GM18502 (cell line): ENCODE data around the gene PTPRD.

Experiments used
- ATAC-seq: cut with Tn5 transposase; IDR thresholded peaks from one replicate; pipeline ENCODE4 v1.9.1; 2021; ENCODE audit warnings: mild to moderate bottlenecking; ENCODE audit not compliant: unreplicated experiment, poor library complexity

The PTPRD gene

GRCh38 chr9:8895861-8896224, 1717.0 kb downstream of the PTPRD start:
- ATAC-seq = no peak

- no peak for ATAC-seq
These were observed 1717.5 kb downstream of the PTPRD start for GRCh38 chr9:8895106-8895860.

GRCh38 chr9:8890695-8891094, 1722.1 kb downstream of the PTPRD start:
- ATAC-seq = no peak

GRCh38 chr9:8889100-8889499, 1723.7 kb downstream of the PTPRD start:
- no peak for ATAC-seq

- no peak for ATAC-seq
These were observed 1724.2 kb downstream of the PTPRD start for GRCh38 chr9:8888591-8888990.

- no peak for ATAC-seq
These were observed 1725.4 kb downstream of the PTPRD start for GRCh38 chr9:8887369-8887768.

GRCh38 chr9:8883321-8883720, 1729.5 kb downstream of the PTPRD start:
- ATAC-seq = no peak

- ATAC-seq = no peak
These were observed 1732.7 kb downstream of the PTPRD start for GRCh38 chr9:8880060-8880459.

GRCh38 chr9:8879284-8879683, 1733.5 kb downstream of the PTPRD start:
- ATAC-seq = no peak

GRCh38 chr9:8877753-8878494, 1734.9 kb downstream of the PTPRD start:
- ATAC-seq = no peak

GRCh38 chr9:8876303-8876702, 1736.5 kb downstream of the PTPRD start:
- ATAC-seq = no peak

- ATAC-seq = no peak
These were observed 1738.3 kb downstream of the PTPRD start for GRCh38 chr9:8874482-8874881.

- no peak for ATAC-seq
These were observed 1740.0 kb downstream of the PTPRD start for GRCh38 chr9:8872802-8873201.

GRCh38 chr9:8871796-8872445, 1740.9 kb downstream of the PTPRD start:
- ATAC-seq = no peak

GRCh38 chr9:8871396-8871795, 1741.4 kb downstream of the PTPRD start:
- no peak for ATAC-seq

GRCh38 chr9:8869812-8870211, 1743.0 kb downstream of the PTPRD start:
- no peak for ATAC-seq

- no peak for ATAC-seq
These were observed 1744.2 kb downstream of the PTPRD start for GRCh38 chr9:8868632-8869031.

- ATAC-seq = no peak
These were observed 1745.7 kb downstream of the PTPRD start for GRCh38 chr9:8867148-8867547.

GRCh38 chr9:8864545-8864896, 1748.3 kb downstream of the PTPRD start:
- ATAC-seq = no peak

- ATAC-seq = no peak
These were observed 1748.8 kb downstream of the PTPRD start for GRCh38 chr9:8863886-8864544.

- ATAC-seq = no peak
These were observed 1749.7 kb downstream of the PTPRD start for GRCh38 chr9:8863069-8863468.
